Right kidney (tissue), 1 donor: ENCODE data around the gene DDX31.
"Not testable (repeated sequence)": the region's sequence is repeated elsewhere in the genome, so short reads cannot be mapped to it uniquely, and the experiment has no call there.

Experiments
- DNase-seq: peaks from one replicate; pipeline ENCODE4 v3.0.0-alpha.2; 2016

The DDX31 gene

DNA sequence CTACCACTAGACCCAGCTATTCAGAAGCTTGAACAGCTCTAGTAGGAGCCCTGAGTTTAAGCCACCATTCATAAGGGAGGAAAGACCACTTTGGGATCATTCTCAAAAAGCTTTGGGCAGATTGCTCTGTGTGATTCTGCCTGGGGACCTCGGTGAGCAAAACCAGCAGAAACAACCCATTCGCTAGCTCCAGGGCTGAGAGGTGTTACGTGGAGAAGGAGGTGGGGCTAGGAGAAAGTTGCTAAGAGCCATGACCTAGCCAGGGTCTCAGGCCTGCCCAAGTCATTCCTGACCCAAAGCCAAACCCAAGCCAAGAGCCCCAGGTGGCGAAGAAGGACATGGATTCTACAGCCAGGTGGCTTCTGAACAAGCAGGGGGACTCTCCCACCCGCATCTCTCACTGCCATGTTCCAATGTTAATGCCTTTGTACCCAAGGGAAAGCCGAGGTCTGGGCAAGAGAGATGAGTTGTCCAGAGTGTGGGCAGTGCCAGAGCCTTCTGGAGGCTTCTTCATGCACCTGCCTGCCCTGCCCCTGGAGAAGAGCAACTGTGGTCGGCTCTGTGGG, 91.3 kb downstream of the DDX31 start:
- no peak for DNase-seq

DNA sequence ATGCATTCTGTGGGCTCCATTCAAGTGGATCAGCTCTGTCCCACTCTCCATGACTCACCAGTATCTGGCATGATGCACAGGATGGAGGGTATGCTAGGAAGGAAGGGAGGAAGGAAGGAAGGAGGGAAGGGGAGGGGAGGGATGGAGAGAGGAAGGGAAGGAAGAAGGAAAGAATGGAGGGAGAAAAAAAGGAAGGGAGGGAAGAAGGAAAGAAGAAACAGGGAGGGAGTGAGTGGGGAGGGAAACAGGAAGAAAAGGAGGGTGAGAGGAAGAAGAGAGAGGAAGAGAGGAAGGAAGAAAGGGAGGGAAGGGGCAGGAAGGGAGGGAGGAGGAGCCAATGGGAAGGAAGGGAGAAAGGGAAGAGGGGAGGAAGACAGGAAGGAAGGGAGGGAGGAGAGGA, 92.7 kb downstream of the DDX31 start:
- DNase-seq: no peak

DNA sequence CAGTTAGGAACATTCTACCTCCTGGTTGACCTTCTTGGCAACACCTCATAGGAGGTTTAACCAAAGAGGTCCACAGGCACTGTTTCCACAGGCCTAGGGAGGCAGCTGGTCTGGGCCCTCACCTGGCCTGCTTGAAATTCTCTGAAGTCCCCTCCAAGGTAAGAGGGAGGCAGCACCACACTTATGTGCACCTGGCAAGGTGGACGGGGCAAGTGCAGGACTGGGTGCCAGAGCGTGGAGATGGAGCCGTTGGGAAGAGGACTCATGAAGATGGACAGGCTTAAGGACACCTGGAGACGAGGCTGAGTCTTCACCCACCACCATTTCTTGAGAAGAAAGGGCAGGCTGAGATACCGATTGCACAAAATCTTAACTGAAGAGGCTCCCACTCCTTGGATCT, 94.0 kb downstream of the DDX31 start:
- no peak for DNase-seq

DNA sequence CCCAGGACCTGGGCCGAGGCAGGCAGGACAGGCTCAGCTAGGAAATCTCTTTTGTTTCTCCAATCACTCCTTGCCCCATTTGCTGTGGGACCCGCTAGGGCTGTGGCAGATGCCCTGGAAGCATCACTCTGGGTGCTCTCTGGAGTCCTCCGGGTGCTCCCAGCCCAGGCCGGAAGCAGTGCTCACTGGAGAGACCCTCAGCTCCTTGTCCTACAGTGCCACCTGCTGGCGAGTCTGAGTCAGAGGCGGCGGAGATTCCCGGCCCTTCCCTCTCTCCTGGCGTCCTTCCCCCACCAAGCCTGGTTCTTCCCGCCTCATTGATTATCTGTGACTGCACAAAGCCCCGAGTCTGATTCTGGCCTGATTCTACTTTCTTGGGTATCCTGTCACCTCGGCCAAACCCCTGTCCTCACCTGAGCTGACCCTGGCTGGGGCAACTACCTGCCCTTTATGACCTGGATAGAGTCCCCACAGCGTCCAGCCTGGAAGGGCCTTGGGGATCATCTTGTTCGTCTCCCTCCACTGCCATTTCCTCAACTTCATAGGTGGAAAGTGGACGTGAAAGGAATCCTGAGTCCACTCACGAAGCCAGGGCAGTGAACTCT, 94.7 kb downstream of the DDX31 start:
- peak; percentile 58 for DNase-seq

DNA sequence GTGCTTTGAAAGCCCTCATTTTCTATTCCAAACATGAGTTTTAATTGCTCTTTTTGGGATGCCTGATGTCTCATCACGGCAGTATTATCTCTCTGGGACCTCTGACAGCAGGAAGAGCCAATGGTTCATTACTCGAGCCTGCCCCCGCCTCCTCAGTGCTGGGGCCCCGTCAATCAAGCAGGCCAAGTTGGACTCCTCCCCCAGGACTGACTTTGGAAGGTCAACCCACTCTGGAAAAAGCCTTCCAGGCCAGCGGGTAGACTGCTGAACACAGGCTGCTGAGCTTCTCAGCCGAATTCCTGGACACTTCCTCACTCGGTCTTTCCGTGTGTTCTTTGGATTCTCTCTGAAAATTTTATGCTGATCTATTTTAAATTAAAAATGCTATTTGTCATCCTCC, 96.9 kb downstream of the DDX31 start:
- DNase-seq: no peak

DNA sequence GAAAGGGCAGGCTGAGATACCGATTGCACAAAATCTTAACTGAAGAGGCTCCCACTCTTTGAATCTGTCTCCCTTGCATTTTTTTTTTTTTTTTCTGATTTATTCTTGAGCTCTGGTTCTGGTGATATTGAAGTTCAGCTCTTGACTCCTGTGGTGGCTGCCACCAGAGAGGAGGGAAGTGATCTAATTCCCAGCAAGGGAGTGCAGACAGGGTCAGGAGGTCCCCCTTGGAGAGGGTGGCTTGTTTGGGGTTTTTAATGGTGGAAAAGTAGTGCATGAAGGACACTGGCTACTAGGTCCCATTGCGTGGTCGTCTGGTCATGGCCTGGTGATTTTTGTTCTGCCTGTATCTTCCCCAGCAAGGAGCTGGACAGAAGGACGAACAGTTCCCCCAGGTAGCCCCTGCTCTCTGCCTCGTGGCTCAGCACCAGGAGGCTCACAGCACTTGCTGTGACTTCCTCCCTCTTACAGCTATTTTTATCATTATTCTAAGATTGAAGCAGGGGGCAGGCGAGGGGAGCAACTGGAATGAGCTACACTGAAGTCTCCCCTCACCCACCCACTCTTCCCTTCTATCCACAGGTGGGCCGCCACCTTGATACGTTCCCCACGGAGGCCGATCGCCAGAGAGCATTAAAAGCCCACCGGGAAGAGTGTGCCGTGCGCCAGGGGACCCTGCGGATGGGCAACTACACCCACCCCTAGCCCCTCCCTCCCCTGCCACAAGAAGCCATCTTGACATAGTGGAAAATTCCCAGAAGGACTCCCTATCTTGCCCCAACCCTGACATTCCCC, 97.8 kb downstream of the DDX31 start:
- DNase-seq: no peak

DNA sequence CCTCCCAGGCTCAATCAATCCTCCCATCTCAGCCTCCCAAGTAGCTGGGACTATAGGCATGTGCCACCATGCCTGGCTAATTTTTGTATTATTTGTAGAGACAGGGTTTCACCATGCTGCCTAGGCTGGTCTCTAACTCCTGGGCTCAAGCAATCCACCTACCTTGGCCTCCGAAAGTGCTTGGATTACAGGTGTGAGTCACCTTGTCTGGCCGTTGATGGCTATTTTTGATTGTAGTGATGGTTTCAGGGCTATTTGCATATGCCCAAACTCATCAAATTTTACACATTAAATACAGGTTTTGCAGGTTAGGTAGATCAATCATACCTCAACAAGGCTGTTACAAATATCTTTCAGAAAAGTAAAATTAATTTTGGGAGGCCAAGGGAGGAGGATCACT, 101.0 kb downstream of the DDX31 start:
- not testable (repeated sequence) for DNase-seq

DNA sequence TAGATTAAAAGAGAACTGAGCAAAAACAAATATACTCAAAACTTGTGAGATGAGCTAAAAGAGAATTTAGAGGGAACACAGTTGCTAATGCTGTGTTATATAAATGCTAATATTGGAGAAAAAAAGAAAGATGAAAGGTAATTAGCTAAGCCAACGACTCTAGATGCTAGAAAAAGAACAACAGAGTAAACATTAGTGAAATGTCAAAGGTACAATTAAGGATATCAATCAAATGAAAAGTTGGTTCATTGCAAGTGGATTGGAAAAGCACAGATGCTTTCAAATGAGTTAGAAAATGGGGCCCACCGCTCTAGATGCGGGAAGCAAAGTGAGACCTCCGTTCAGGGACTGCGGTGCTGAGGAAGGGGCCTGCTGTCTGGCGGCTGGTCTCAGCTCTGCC, 105.3 kb downstream of the DDX31 start:
- DNase-seq: no peak

DNA sequence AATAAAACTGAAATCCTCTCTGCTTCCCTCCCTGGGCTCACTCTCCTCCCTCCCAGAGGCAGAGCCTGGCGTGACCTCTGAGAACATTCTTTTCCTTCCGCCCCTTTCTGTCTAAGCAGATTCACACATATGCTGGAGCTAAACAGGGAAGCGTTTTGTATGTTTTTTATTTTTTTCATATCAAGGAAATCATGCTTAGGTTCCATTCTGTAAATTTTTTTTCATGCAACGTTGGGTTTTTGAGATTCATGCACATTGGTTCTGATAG, 107.5 kb downstream of the DDX31 start:
- DNase-seq: peak; percentile 13

DNA sequence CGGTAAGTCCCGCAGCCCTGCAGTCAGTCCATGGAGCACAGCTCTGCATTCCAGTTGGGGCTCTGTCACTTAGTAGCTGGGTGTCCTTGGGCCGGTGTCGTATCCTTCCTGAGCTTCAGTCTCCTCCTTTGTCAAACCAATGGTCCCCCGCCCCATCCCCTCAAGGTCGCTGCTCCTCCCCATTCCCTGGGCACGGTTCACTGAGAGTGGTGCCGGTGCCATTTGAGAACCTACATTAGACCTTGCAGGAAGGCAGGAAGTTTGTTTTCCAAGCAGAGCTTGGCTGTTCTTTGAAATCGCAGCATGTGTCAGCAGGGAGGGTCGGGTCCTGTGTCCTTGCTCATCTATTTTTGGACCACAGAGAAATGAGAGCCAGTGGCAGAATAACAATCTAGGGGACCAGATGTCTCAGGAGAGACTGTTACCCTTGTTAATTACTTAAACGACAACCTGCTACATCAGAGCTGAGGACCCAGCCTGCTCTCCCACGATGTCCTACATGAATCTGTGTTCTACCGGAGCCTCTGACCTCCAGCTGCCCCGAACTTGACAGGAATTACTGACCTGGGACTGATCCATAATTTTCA, 109.1 kb downstream of the DDX31 start:
- DNase-seq: peak; percentile 34

DNA sequence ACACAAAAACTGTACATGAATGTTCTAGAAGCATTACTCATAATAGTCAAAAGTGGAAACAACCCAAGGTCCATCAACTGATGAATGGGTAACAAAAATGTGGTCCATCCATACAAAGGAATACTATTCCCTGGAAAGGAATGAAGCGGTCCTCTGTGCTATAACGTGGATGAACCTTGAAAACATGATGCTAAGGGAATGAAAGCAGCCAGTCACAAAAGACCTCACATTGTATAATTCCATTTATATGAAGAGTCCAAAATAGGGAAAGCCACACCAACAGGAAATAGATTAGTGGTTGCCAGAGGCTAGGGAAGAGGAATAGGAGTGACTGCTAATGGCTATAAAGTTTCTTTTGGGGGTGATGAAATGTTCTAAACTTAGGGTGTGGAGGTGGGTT, 110.1 kb downstream of the DDX31 start:
- no peak for DNase-seq

DNA sequence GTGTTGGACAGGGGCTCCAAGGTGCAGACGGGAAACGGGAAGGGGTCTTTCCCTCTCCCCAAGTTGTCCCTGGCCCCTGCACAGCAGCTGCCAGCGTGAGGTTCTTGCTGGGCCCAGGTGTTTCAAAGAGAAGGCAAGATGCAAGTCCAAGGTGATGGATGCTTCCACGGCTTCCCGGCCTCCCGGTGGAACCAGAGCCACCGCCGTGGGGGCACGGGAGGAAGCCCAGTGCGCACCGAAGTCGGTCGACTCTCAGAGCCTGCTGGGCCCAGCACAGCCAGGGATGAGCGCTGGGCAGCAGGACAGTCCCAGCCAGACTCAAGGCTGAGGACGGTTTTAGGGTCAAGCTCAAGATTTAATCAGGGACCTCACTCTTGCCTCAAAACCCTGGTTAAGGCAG, 112.6 kb downstream of the DDX31 start:
- no peak for DNase-seq

DNA sequence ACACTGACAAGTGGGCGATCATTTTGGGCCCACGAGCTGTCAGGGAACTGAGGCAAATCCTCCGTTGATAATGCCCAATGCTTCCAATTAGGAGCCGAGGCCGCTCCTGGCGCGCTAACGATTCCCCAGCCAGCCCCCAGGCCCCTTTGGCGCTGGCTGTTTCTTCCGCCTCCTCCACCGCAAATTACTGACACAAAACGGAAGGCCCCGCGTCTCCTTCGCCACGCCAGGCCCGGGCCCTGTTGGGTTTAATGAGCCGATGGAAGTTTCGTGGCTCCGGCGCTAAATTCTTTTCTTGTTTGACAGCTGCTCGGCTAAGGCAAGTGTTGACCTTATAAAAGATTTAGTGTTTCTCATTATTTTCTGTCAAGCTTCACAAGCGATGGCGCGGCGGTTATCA, 113.1 kb downstream of the DDX31 start:
- DNase-seq: peak; percentile 61

DNA sequence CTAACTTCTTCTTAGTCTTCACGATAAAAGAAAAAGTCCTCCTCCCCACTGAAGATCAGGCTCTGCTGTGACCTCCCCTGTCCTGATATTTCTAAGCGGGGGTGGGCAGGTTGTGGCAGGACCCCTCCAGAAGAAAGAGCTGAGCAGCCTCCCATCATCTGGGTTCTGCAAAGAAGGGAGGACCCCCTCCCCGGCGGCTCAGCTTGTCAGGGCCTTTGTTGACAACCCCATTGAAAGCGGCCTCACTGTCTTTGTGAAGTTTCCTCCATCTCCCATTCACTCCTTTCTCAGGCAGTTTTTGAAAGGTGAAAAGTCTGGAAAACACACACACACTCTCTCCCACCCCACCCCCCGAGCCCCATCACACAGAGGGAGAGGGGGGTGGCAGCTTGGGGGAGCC, 113.5 kb downstream of the DDX31 start:
- peak; percentile 26 for DNase-seq

DNA sequence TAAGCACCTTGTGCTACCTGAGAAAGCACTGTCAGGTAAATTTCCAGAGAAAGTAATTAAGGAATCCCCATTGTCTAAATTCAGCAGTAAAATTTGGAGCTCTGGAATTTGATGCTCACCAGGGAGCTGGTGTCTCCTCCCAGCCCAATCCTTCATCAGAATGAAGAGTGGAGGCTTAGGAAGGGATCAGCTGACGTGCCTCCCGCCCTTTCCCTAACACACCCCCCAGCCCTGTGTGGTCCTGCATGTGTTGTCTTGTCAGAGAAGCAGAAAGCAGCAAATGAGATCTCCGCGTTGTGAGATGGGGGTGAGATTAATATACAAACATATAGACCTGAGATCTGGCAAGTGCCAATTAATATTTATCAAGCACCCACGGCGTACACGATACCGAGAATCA, 114.3 kb downstream of the DDX31 start:
- peak; percentile 13 for DNase-seq

DNA sequence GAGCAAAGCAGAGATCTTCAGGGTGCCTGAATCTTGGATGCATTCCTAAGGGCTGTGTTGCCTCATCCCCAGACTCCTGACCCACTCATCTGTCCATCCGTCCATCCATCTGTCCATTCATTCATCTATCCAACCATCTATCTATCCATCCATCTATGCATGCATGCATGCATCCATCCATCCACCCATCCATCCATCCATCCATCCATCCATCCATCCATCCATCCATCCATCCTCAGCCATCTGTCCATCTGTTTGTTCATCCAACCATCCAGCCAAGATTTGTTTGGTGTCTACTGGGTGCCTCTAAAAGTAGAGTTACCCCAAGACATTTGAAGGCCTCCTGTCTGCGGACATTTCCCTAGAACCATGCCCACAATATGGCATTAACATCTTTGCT, 115.0 kb downstream of the DDX31 start:
- DNase-seq: no peak

DNA sequence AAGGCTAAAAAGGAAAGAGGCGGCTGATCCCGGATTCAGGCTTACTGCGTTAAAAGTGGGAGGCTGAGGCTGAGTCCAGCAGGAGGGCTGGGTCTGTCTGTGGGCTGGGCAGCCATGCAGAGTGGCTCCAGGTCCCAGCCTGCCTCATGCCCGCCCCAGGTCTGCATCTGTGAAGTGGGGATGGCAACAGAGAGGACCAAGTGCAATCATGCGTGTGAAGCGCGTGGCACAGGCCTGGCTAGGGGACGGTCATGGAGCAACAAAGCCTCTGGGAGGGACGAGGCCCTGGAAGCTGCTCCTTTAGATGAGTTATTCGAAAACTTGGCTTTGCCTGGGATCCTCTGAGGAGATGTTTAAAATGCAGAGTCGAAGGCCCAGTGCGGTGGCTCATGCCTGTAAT, 117.7 kb downstream of the DDX31 start:
- DNase-seq: no peak

DNA sequence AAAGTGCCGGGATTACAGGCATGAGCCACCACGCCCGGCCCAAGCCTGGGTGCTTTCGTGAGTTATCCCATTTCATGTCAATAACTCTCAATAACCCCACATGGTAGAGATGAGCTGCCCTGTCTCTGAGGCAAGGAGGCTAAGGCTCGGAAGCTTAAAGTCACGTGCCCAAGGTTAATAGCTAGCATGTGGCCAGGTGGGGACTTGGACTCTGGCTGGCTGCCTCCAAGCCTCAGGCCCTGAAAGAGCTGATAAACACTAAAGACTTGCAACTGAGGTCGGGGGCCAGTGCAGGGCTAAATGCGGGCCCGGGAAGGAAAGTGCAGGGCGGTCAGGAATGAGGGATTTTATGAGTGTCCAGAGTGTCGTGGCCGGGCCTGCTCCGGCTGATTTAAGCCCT, 118.2 kb downstream of the DDX31 start:
- peak; percentile 17 for DNase-seq

DNA sequence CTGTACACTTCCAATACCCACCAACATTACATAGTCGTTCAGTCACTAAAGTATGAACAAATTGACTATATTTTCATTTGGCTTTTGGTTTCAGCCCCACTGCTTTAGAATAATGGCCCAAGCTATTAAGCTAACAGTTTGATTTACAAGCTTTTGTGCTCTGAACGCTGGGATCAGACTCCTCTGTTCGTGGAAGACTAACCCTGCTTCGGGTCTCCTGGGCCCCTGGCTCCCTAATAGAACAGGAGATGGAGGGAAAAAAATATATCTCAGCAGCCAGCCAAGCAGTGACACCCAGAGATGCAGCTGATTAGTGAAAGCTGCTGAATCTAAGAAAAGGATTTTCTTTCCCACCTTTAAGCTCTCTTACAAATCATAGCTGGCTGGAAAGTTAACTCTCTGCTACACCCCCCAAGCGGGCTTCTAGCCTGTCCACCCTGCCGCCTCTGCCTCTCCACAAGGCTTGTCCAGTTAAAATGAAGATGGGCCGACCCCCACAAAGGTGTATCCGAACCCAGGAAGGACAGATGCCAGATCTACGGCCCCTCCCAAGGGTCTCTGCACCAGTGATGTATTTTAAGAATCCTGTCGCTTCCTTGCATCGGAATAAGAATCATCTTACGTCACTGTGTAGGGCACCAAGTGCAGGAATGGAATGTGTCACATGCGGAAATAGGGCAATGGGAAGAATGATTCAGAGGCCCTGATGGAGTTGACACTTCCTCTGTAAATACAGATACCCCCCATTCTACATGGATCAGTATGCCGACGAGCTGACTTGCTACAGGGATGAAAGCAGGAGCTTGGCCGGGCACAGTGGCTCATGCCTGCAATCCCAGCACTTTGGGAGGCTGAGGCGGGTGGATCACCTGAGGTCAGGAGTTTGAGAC, 120.8 kb downstream of the DDX31 start:
- peak; percentile 61 for DNase-seq

DNA sequence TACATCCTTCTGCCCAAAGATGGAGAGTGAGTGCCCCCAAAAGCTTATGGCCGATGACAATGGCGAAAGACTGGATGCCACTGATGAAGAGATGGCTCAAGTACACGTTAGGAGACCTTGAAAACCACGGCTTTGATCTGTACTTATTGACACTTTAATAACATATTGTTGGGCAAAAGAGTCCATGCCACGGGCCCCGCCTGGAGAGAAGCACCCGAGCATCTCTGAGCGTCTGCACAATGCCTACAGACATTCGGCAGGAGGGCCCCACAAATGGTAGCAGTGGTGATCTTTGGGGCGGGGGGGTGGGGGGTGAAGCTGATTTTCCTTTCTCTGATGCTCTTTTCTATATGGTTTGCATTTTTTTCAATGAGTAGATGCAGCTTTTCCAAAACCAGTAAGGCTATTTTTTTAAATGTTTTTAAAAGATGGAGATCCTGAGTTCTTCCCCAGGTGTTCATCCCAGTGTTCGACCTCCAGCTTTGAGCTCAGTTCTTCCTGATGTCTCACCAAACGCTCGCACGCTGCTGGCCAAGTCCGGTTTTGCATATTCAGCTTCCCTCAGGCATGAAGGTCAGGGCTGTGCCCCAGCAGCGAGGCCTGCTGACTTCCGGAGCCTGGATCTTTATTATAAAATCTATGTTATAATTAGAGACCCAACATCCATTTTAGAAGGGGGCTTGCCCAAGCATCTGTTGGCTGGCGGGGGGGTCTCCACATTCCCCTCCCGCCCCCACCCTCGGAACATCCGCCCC, 121.6 kb downstream of the DDX31 start:
- DNase-seq: no peak

DNA sequence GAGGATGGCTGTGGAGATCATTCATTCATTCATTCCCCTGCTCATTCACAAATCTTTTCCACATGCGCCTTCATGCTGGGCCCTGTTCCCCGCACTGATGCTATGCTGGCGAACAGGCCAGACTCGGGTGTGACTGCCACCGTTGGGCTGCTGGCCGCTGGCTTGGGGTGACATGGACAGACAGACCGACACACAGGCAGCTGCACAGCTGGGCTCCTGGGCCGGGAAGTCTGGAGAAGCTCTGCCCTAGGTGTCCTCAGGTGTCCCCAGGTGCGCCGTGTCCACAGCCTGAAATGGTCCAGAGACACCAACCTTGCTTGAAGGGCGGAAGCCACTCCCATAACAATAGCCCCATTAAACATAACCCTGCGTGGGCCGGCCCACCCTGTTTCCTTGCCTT, 122.3 kb downstream of the DDX31 start:
- peak; percentile 7 for DNase-seq

DNA sequence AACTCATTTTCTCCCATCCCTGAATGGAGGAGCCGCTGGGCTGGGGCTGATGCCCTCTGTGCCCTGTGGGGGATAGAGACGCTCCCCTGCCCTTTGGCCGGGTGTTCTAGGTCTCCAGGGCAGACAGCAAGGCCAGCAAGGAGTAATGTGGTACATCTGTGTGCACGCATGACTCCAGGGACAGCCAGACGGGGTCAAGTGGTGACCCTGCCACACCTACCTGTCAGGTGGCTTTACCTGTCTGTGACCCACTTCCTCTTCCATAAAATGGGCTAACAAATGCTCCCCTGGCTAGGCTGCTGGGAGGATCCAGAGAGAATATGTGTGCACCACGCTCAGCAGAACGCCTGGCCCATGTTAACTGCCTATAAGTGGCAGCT, 122.7 kb downstream of the DDX31 start:
- DNase-seq: no peak
